Activated T-cell treated with anti-CD3 and anti-CD28 coated beads, Interleukin-2, amount 50 U/mL, for 4 hours (primary cell): Measurements from ENCODE around the gene PCSK5. TPM values are rescaled to one million over a fixed set of nuclear protein-coding genes. Genes with fewer than 3 reads are reported as not detected.

Experiments used
- ATAC-seq, 2 donors: fragments of 200-7000 bp; cut with Tn5 transposase; one replicate each; pipeline ENCODE4 v1.10.0; 2021
- DNase-seq: peaks from one replicate; pipeline ENCODE4 v3.0.0-alpha.2; 2020
- H3K27me3 Mint-ChIP-seq: one replicate; pipeline ENCODE4 v1.8.0; 2021; ENCODE audit warnings: low read depth, mixed read lengths
- H3K36me3 Mint-ChIP-seq: one replicate; pipeline ENCODE4 v1.8.0; 2022; ENCODE audit warnings: mixed read lengths; ENCODE audit not compliant: insufficient read depth
- H3K4me1 Mint-ChIP-seq: one replicate; pipeline ENCODE4 v1.8.0; 2021; ENCODE audit warnings: low read depth, mixed read lengths
- H3K4me3 Mint-ChIP-seq: one replicate; pipeline ENCODE4 v1.8.0; 2021; ENCODE audit warnings: mild to moderate bottlenecking, moderate library complexity, mixed read lengths
- H3K9me3 Mint-ChIP-seq: one replicate; pipeline ENCODE4 v1.8.0; 2021; ENCODE audit warnings: mixed read lengths
- total RNA-seq, 3 donors: library from RNA; stranded (reverse); gene quantifications; one replicate each; pipeline ENCODE4 v1.2.1, GENCODE V29; 2021

The PCSK5 gene
- total RNA-seq, 3 donors from 2014 or later: 1.0 to 1.7 (median 1.6) TPM

- H3K4me1 Mint-ChIP-seq: no peaks in the 10 kb centered on the region
- H3K36me3 Mint-ChIP-seq: no peaks in the 10 kb centered on the region
- H3K4me3 Mint-ChIP-seq: no peak overlapping the region
- ATAC-seq (no peak), DNase-seq (no peak)
- no peaks in the 10 kb centered on the region for H3K27me3 Mint-ChIP-seq
- H3K9me3 Mint-ChIP-seq: no peaks in the 10 kb centered on the region
These were observed 482.8 kb downstream of the PCSK5 start for GRCh38 chr9:76373173-76373783.

DNA sequence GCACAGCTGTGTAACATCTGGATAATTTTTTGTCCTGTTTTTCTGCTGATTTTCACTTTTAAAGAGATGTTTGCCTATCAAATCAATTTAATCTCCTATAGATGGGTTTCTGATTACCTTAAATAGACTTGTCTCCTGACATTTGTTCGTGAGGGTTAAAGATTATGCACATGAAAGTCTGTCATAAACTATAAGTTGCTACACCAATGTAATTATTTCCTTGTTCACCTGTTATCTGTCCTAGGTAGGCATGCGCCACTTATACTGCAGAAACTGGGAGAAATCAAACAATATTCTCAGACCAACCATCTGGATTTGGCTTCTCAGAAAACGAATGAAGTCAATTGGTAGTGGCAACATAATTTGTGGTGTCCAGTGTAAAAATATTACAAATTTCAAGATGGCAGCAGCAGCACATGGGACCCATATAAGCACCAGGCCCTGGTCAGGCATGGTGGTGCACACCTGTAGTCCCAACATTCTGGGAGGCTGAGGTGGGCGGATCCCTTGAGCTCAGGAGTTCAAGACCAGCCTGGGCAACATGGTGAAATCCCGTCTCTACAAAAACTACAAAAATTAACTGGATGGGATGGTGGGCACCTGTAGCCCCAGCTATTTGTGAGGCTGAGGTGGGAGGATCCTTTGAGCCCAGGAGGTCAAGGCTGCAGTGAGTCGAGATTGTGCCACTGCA lies 483.5 kb downstream of the PCSK5 start:
- no peaks in the 10 kb centered on the region for H3K27me3 Mint-ChIP-seq
- H3K9me3 Mint-ChIP-seq: no peaks in the 10 kb centered on the region
- H3K4me3 Mint-ChIP-seq: no peak overlapping the region
- no peak for DNase-seq
- H3K4me1 Mint-ChIP-seq: no peaks in the 10 kb centered on the region
- ATAC-seq: no peak
- no peaks in the 10 kb centered on the region for H3K36me3 Mint-ChIP-seq

GRCh38 chr9:76374783-76375559 lies 484.5 kb downstream of the PCSK5 start:
- DNase-seq: no peak
- Mint-ChIP-seq H3K4me3 (no peak overlapping the region), H3K4me1 (no peaks in the 10 kb centered on the region), H3K9me3 (no peaks in the 10 kb centered on the region), H3K36me3 (no peaks in the 10 kb centered on the region), H3K27me3 (no peaks in the 10 kb centered on the region)
- no peak for ATAC-seq

GRCh38 chr9:76377791-76378190 lies 487.3 kb downstream of the PCSK5 start:
- no peak overlapping the region for H3K4me3 Mint-ChIP-seq
- DNase-seq (no peak), ATAC-seq (no peak)
- H3K4me1 Mint-ChIP-seq: no peaks in the 10 kb centered on the region
- no peaks in the 10 kb centered on the region for H3K27me3 Mint-ChIP-seq
- H3K36me3 Mint-ChIP-seq: peaks cover 4% of the 10 kb centered on the region
- H3K9me3 Mint-ChIP-seq: no peaks in the 10 kb centered on the region

GRCh38 chr9:76378367-76379073 lies 488.0 kb downstream of the PCSK5 start:
- Mint-ChIP-seq H3K9me3 (no peaks in the 10 kb centered on the region), H3K27me3 (no peaks in the 10 kb centered on the region), H3K36me3 (peaks cover 12% of the 10 kb centered on the region), H3K4me3 (no peak overlapping the region), H3K4me1 (no peaks in the 10 kb centered on the region)
- DNase-seq (no peak), ATAC-seq (no peak)

GRCh38 chr9:76379494-76379893 lies 489.0 kb downstream of the PCSK5 start:
- H3K4me1 Mint-ChIP-seq: no peaks in the 10 kb centered on the region
- no peaks in the 10 kb centered on the region for H3K9me3 Mint-ChIP-seq
- H3K27me3 Mint-ChIP-seq: no peaks in the 10 kb centered on the region
- DNase-seq (no peak), ATAC-seq (no peak)
- no peak overlapping the region for H3K4me3 Mint-ChIP-seq
- peaks cover 14% of the 10 kb centered on the region for H3K36me3 Mint-ChIP-seq

DNA sequence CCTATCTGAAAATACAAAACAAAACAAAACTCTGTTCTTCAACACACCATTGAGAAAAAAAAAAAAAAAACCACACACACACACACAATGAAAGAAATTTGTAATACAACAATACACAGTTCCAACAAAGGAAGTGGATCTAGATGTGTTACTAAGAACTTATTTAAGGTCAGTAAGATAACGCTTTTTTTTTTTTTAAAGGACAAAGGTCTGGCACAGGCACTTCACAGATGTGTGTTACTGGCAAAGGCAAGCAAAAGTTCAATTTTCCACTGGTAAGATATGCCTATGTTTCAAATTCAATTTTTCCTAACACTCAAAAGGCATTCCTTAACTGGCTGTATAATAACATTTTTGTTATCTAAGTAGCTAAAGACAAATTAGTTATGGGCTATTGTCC lies 500.2 kb downstream of the PCSK5 start:
- Mint-ChIP-seq H3K4me3 (no peak overlapping the region), H3K4me1 (peaks cover 34% of the 10 kb centered on the region), H3K27me3 (no peaks in the 10 kb centered on the region), H3K36me3 (peaks cover 23% of the 10 kb centered on the region), H3K9me3 (no peaks in the 10 kb centered on the region)
- DNase-seq (no peak), ATAC-seq (no peak)

DNA sequence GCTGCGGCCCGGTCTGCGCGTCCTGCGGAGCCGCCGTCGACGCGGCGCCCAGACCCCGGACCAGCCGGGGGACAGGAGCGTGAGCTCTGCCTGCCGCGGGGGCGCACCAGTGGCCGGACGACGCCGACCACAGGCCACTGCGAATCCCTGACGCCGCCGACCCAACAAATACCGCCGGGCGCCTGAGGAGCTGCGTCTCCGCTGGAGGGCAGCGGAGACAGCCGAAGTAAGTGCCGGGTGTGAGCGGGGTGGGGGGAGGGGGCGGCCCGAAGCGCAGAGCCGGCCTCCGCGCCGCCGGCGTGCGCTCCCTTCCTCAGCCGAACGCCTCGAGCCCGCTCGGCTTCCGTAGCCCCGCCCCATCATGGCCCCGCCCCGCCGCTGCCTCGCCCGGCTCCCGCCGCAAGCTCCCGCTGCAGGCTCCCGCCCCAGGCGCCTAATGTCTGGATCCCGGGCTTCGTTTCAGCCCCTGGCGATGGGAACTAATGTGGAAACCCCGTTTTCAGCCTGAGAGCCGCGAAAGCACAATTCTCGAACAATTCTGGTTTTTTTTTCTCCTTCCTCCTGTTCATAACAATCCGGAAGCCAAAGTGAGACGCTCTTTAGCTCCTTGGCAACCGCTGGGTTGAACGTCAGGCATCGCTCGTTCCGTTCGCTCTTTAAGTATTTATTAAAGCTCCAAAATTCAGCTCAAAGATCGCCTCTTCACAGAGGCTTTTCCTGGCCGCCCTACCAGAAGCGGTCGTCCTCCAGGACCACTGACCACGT lies 503.9 kb downstream of the PCSK5 start, which contains the start of gene RFK:
TSS of gene RFK (minus strand) at position 232 of the 765 bp plus-strand sequence. CDS start 255 bp downstream, outside the sequence.
- peaks cover 5% of the 10 kb centered on the region for H3K36me3 Mint-ChIP-seq
- H3K4me1 Mint-ChIP-seq: peaks cover 29% of the 10 kb centered on the region
- H3K9me3 Mint-ChIP-seq: no peaks in the 10 kb centered on the region
- peak within 1 kb of the TSS; percentile 99 for H3K4me3 Mint-ChIP-seq
- DNase-seq (peak; percentile 93), ATAC-seq (peak; percentile 91 to 93)
- no peaks in the 10 kb centered on the region for H3K27me3 Mint-ChIP-seq

GRCh38 chr9:76394960-76395252 lies 504.4 kb downstream of the PCSK5 start:
- H3K36me3 Mint-ChIP-seq: peaks cover 5% of the 10 kb centered on the region
- ATAC-seq (peak; percentile 55 to 59), DNase-seq (peak; percentile 28)
- no peaks in the 10 kb centered on the region for H3K9me3 Mint-ChIP-seq
- peaks cover 29% of the 10 kb centered on the region for H3K4me1 Mint-ChIP-seq
- H3K4me3 Mint-ChIP-seq: peak overlapping the region; percentile 99
- H3K27me3 Mint-ChIP-seq: no peaks in the 10 kb centered on the region

- Mint-ChIP-seq H3K27me3 (no peaks in the 10 kb centered on the region), H3K4me3 (peak overlapping the region; percentile 61), H3K9me3 (no peaks in the 10 kb centered on the region), H3K4me1 (peaks cover 32% of the 10 kb centered on the region), H3K36me3 (peaks cover 5% of the 10 kb centered on the region)
- ATAC-seq (no peak), DNase-seq (no peak)
These were observed 504.9 kb downstream of the PCSK5 start for GRCh38 chr9:76395381-76395780.

- H3K36me3 Mint-ChIP-seq: peaks cover 5% of the 10 kb centered on the region
- no peaks in the 10 kb centered on the region for H3K27me3 Mint-ChIP-seq
- DNase-seq (no peak), ATAC-seq (no peak)
- no peaks in the 10 kb centered on the region for H3K9me3 Mint-ChIP-seq
- H3K4me3 Mint-ChIP-seq: no peak overlapping the region
- peaks cover 32% of the 10 kb centered on the region for H3K4me1 Mint-ChIP-seq
These were observed 505.7 kb downstream of the PCSK5 start for GRCh38 chr9:76396144-76396543.

- no peaks in the 10 kb centered on the region for H3K27me3 Mint-ChIP-seq
- no peak overlapping the region for H3K4me3 Mint-ChIP-seq
- H3K9me3 Mint-ChIP-seq: no peaks in the 10 kb centered on the region
- H3K36me3 Mint-ChIP-seq: peaks cover 5% of the 10 kb centered on the region
- DNase-seq (no peak), ATAC-seq (no peak)
- H3K4me1 Mint-ChIP-seq: peaks cover 30% of the 10 kb centered on the region
These were observed 506.1 kb downstream of the PCSK5 start for GRCh38 chr9:76396597-76396996.

DNA sequence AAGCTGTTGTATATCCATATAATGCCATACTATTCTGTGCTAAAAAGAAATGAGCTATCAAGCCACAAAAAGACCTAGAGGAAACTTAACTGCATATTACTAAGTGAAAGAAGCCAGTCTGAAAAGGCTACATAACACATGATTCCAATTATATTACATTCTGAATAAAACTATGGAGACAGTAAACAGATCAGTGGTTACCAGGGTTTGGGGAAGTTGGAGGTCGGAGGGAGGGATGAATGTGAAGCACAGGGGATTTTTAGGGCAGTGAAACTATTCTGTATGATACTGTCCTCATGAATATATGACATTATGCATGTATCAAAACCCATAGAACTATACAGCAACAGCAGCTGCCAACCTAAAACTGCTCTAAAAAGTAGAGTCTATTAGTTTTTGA lies 509.4 kb downstream of the PCSK5 start:
- no peaks in the 10 kb centered on the region for H3K27me3 Mint-ChIP-seq
- no peak overlapping the region for H3K4me3 Mint-ChIP-seq
- ATAC-seq (no peak), DNase-seq (no peak)
- H3K36me3 Mint-ChIP-seq: no peaks in the 10 kb centered on the region
- H3K9me3 Mint-ChIP-seq: no peaks in the 10 kb centered on the region
- peaks cover 23% of the 10 kb centered on the region for H3K4me1 Mint-ChIP-seq
